HEK293T (cell line): ENCODE results near the gene PKNOX2.

Experiments
- L3MBTL2 ChIP-seq: fragments of 450-650 bp; conservative IDR thresholded peaks from 2 replicates; pipeline ENCODE4 v1.6.1; 2016; ENCODE audit warnings: mild to moderate bottlenecking
- LEF1 ChIP-seq: fragments of 450-650 bp; IDR thresholded peaks from 2 replicates; pipeline ENCODE4 v1.6.1; 2017; ENCODE audit warnings: mild to moderate bottlenecking, borderline replicate concordance
- NFRKB ChIP-seq: fragments of 450-650 bp; IDR thresholded peaks from 2 replicates; pipeline ENCODE4 v1.6.1; 2016; ENCODE audit warnings: mild to moderate bottlenecking, moderate library complexity
- SP1 ChIP-seq: fragments of 450-650 bp; IDR thresholded peaks from 2 replicates; pipeline ENCODE4 v1.6.1; 2017

GRCh38 chr11:125163431-125164063, 1.0 kb upstream of the PKNOX2 start:
- TF ChIP-seq SP1 (no peak), L3MBTL2 (no peak; the same call in 1 of the 2 replicates), LEF1 (no peak), NFRKB (no peak)
